ENCODE measurements around the gene ITPR2.

Gene ITPR2

GRCh38 chr12:26809611-26810285, 23.2 kb downstream of the ITPR2 start:
- no peak for DNase-seq (ENCODE audit: extremely low read depth, low read depth)
- H3K4me3 ChIP-seq (replicated peaks; ENCODE audit: low read depth, low read length) = no peak overlapping the region
- TF ChIP-seq CTCF (IDR thresholded peaks at IDR 0.05; ENCODE audit: low read depth, low read length, missing control alignments) = no peak

DNA sequence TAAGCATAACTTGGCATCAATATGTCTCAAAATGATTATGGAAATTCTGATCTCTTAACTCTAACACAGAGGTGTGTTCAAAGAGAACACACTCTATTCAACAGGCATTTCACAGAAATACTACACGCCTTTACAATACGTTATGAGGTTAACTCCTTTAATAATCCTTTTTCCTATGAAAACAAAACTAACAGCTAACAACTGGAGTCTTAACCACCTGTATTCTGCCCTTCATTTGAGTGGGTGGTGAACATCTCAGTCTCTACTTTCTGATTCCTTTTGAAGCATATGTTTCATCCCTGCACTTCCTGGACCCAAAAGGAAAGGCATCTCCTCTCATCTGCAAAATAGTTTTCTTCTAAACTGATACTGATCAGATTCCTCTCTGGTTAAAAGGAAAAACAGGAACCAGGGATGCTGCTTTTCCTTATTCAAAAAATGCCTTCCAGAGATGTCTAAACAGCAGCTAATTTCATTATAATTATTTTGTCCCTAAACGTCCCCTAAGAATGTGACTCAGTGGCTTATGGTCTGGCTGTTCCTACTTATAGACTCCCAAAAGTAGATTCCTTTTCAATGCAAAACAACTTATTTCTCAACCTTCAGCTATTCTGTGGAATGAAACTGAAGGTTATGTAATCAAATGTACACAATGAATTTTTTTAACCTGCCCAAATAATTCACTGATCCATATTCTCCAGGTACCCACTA, 24.1 kb downstream of the ITPR2 start:
- no peak for TF ChIP-seq CTCF (IDR thresholded peaks at IDR 0.05; ENCODE audit: low read depth, low read length, missing control alignments)
- H3K4me3 ChIP-seq (replicated peaks; ENCODE audit: low read depth, low read length) = no peak overlapping the region
- DNase-seq (ENCODE audit: extremely low read depth, low read depth) = no peak

DNA sequence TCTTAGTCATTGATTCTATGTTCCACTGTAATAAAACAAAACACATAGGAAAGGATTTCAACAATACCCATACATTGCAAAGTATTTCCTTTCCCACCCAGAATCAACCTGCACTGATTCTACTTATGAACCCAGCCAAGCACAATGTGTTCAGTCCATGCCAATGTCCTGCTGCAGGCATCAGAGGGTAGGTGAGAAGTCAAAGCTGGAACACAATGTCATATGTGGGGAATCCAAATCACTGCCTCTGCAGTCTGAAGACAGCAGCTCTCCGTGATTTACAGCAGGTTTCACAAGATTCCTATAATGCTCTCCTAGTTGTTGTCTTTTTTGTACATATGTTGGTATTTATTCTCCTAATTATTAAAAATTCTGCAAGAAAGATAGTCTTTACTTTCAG, 25.7 kb downstream of the ITPR2 start:
- no peak overlapping the region for H3K4me3 ChIP-seq (replicated peaks; ENCODE audit: low read depth, low read length)
- TF ChIP-seq CTCF (IDR thresholded peaks at IDR 0.05; ENCODE audit: low read depth, low read length, missing control alignments) = no peak
- no peak for DNase-seq (ENCODE audit: extremely low read depth, low read depth)

GRCh38 chr12:26806556-26806955, 26.4 kb downstream of the ITPR2 start:
- DNase-seq (ENCODE audit: extremely low read depth, low read depth) = no peak
- TF ChIP-seq CTCF (IDR thresholded peaks at IDR 0.05; ENCODE audit: low read depth, low read length, missing control alignments) = no peak
- no peak overlapping the region for H3K4me3 ChIP-seq (replicated peaks; ENCODE audit: low read depth, low read length)

DNA sequence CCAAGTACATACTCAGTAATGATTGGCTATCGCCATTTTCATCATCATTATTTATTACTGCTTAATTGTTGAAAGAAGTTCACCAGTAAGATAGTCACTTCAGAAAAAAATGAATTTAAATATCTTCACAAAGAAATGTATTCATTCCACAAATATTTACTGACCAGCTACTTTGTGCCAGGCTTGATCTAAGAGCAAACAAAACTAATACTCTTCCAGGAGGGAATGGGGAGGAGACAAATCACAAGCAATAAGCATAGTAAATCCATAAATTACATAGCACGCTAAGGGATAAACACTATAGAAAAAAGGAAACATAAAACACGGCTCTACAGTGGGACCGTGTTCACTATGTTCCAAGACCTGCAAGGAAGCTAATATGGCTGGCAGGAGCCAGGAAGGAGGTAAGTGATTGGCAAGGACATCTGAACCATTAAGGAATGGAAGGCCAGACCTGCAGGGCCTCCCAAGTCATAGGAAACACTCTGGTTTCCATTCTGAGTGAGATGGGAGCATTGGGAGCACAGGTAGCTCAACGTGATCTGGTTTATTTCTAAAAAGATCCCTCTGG, 27.5 kb downstream of the ITPR2 start:
- H3K4me3 ChIP-seq (replicated peaks; ENCODE audit: low read depth, low read length) = no peak overlapping the region
- TF ChIP-seq CTCF (IDR thresholded peaks at IDR 0.05; ENCODE audit: low read depth, low read length, missing control alignments) = no peak
- no peak for DNase-seq (ENCODE audit: extremely low read depth, low read depth)

DNA sequence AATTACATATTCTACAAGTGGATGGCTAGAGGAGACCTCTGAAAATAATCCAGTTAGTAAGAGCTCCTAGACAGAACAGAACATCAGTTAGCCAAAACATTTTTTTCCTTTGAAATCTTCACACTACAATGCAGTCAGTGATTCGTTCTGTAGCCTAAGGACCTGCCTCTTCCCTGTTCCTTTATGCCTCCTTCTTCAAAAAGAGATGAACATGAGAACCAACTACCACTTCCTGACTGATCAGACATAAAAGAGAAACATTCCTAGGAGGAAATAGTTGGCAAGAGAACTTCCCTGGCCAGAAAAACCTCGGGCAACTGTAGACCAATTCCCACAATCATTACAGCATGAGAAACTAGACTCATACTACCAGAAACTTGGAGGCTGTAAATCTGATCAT, 29.4 kb downstream of the ITPR2 start:
- no peak overlapping the region for H3K4me3 ChIP-seq (replicated peaks; ENCODE audit: low read depth, low read length)
- no peak for TF ChIP-seq CTCF (IDR thresholded peaks at IDR 0.05; ENCODE audit: low read depth, low read length, missing control alignments)
- no peak for DNase-seq (ENCODE audit: extremely low read depth, low read depth)

Data from HFF-Myc (cell line).